Measurements from ENCODE around the gene TOR2A. TPM values are rescaled to one million over a fixed set of nuclear protein-coding genes. Genes with fewer than 3 reads are reported as not detected.
"Not testable (repeated sequence)": the region's sequence is repeated elsewhere in the genome, so short reads cannot be mapped to it uniquely, and the experiment has no call there.

Gene TOR2A
- total and polyA plus RNA-seq, 2 experiments from 2014 or later, result 20.6 to 22.8 TPM

- H3K9me3 ChIP-seq (ENCODE audit: low read depth), result no peaks in the 10 kb centered on the region
- no peaks in the 10 kb centered on the region for H3K36me3 ChIP-seq
- DNase-seq (ENCODE audit: low read depth in 1 of 2, low spot score in 1 of 2), result no peak
- peaks cover 12% of the 10 kb centered on the region for H3K27me3 ChIP-seq
- TF ChIP-seq CTCF (IDR thresholded peaks at IDR 0.05; ENCODE audit: low read depth, low read length), result no peak
- H3K4me1 ChIP-seq (ENCODE audit: low read depth), result no peaks in the 10 kb centered on the region
- no peak overlapping the region for H3K4me3 ChIP-seq
- H3K27ac ChIP-seq, result no peak overlapping the region
These were observed 26.0 kb upstream of the TOR2A start for GRCh38 chr9:127761061-127761460.

GRCh38 chr9:127758843-127759242 lies 23.7 kb upstream of the TOR2A start:
- Histone ChIP-seq H3K4me3 (no peak overlapping the region), H3K9me3 (ENCODE audit: low read depth) (no peaks in the 10 kb centered on the region), H3K27me3 (peaks cover 34% of the 10 kb centered on the region), H3K4me1 (ENCODE audit: low read depth) (no peaks in the 10 kb centered on the region), H3K36me3 (no peaks in the 10 kb centered on the region), H3K27ac (no peak overlapping the region)
- DNase-seq (ENCODE audit: low read depth in 1 of 2, low spot score in 1 of 2), result no peak
- no peak for TF ChIP-seq CTCF (IDR thresholded peaks at IDR 0.05; ENCODE audit: low read depth, low read length)

GRCh38 chr9:127756776-127757175 lies 21.7 kb upstream of the TOR2A start:
- not testable (repeated sequence) for H3K36me3 ChIP-seq; H3K4me3 ChIP-seq; H3K9me3 ChIP-seq (ENCODE audit: low read depth); H3K4me1 ChIP-seq (ENCODE audit: low read depth); DNase-seq (ENCODE audit: low read depth in 1 of 2, low spot score in 1 of 2); H3K27ac ChIP-seq
- peaks cover 55% of the 10 kb centered on the region for H3K27me3 ChIP-seq

- TF ChIP-seq CTCF (IDR thresholded peaks at IDR 0.05; ENCODE audit: low read depth, low read length), result no peak
- Histone ChIP-seq H3K36me3 (no peaks in the 10 kb centered on the region), H3K9me3 (ENCODE audit: low read depth) (no peaks in the 10 kb centered on the region), H3K4me1 (ENCODE audit: low read depth) (no peaks in the 10 kb centered on the region), H3K27me3 (peaks cover 58% of the 10 kb centered on the region), H3K4me3 (no peak overlapping the region), H3K27ac (no peak overlapping the region)
- DNase-seq (ENCODE audit: low read depth in 1 of 2, low spot score in 1 of 2), result no peak
These were observed 21.1 kb upstream of the TOR2A start for GRCh38 chr9:127756233-127756632.

GRCh38 chr9:127755061-127756060 lies 20.3 kb upstream of the TOR2A start:
- H3K36me3 ChIP-seq, result no peaks in the 10 kb centered on the region
- peaks cover 58% of the 10 kb centered on the region for H3K27me3 ChIP-seq
- H3K27ac ChIP-seq, result no peak overlapping the region
- no peak for TF ChIP-seq CTCF (IDR thresholded peaks at IDR 0.05; ENCODE audit: low read depth, low read length)
- H3K4me1 ChIP-seq (ENCODE audit: low read depth), result no peaks in the 10 kb centered on the region
- peak overlapping the region; percentile 18 for H3K4me3 ChIP-seq
- peak in 1 of 2 donors; percentile 52 for DNase-seq (ENCODE audit: low read depth in 1 of 2, low spot score in 1 of 2)
- H3K9me3 ChIP-seq (ENCODE audit: low read depth), result no peaks in the 10 kb centered on the region

Data from cardiac muscle cell (in vitro differentiated cells and primary cell).